ENCODE measurements around the gene ONECUT3.
A peak's percentile ranks its signal among the peaks of the same experiment; 100 is the strongest.

The ONECUT3 gene

GRCh38 chr19:1748115-1748872 is 5.0 kb upstream of the ONECUT3 start:
- no peak for TF ChIP-seq NFRKB (IDR thresholded peaks at IDR 0.05)
- no peak for TF ChIP-seq ELF4 (IDR thresholded peaks at IDR 0.05)
- no peak for TF ChIP-seq CTBP1 (IDR thresholded peaks at IDR 0.05; ENCODE audit: borderline replicate concordance)
- TF ChIP-seq FOXM1 (IDR thresholded peaks at IDR 0.05; ENCODE audit: borderline replicate concordance), result no peak
- no peak for TF ChIP-seq FOXA1 (IDR thresholded peaks at IDR 0.05)
- no peak for TF ChIP-seq ZNF384 (IDR thresholded peaks at IDR 0.05)
- no peak for TF ChIP-seq FOXK2 (IDR thresholded peaks at IDR 0.05)
- TF ChIP-seq PKNOX1 (IDR thresholded peaks at IDR 0.05), result no peak
- TF ChIP-seq HDGF (IDR thresholded peaks at IDR 0.05; ENCODE audit: borderline replicate concordance), result no peak
- no peak for TF ChIP-seq SUZ12 (IDR thresholded peaks at IDR 0.05)
- no peak for TF ChIP-seq L3MBTL2 (conservative IDR thresholded peaks at IDR 0.05)
- POLR2A ChIA-PET, result no interaction called here
- no peak for DNase-seq (ENCODE audit: extremely low spot score)
- CTCF ChIA-PET, result interaction anchor here (0.6 kb wide), 1 partner anchor 17 kb away, joined by 3 read pairs; no protein-coding TSS in a partner anchor

- ChIA-PET POLR2A (no interaction called here), CTCF (no interaction called here)
- DNase-seq (ENCODE audit: extremely low spot score), result no peak
- TF ChIP-seq SUZ12 (IDR thresholded peaks at IDR 0.05) (peak; percentile 61), ARNT (IDR thresholded peaks at IDR 0.05) (no peak)
These were observed 4.4 kb upstream of the ONECUT3 start for GRCh38 chr19:1748873-1749341.

DNA sequence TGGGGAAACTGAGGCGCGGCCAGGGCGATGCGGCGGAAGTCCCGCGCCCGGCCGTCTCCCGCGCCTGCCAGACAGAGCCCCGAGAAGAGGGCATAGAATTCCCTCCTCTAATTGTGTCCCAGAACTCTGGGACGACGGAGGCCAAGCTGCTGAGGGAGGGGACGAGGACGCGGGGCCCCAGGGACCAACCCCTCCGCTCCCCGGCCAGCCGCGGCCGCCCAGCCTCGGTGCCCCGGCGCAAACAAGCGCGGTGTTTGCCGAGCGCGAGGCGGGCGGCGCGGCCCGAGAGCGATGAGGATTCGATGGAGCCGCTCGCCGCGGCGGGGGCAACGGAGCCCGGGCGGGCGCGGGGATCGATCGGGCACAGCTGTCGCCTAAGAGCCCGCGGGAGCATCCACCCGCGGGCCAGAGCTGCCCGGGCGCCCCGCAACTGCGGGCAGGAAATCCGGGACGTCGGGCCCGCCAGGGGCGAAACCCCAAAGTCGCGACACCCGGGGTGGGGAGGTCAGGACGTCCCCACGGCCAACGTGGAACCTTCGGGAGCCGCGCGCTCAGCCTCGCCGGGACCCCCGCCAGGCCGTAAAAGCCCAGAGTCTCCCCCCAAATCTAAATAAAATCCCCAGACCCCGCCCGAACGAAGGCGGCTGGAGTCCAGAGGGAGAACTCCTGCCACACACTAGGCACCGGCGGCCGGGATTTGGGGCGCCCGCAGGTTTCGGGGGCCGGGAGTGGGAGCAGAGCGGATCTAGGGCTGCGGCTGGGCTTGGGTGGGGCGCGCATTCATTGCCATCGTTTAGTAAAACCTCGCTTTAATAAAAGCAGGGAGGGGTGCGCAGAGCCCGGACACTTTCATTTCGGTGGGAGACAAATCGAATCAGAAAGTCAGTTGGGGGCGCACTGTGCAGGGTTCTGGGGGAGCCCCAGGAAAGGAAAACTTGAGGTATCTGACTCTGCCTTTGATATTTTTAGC is 3.6 kb upstream of the ONECUT3 start:
- POLR2A ChIA-PET, result no interaction called here
- DNase-seq (ENCODE audit: extremely low spot score), result no peak
- CTCF ChIA-PET, result interaction anchor here (1.5 kb wide), 1 partner anchor 77 kb away, joined by 3 read pairs; no protein-coding TSS in a partner anchor
- TF ChIP-seq SUZ12 (IDR thresholded peaks at IDR 0.05) (peak; percentile 62; the same call in 1 of the 2 replicates), TARDBP (IDR thresholded peaks at IDR 0.05) (no peak)

GRCh38 chr19:1750343-1751021 is 2.8 kb upstream of the ONECUT3 start:
- ChIA-PET POLR2A (no interaction called here), CTCF (interaction anchor here (1.5 kb wide), 1 partner anchor 78 kb away, joined by 3 read pairs; no protein-coding TSS in a partner anchor)
- TF ChIP-seq CTBP1 (IDR thresholded peaks at IDR 0.05; ENCODE audit: borderline replicate concordance) (no peak), LEF1 (IDR thresholded peaks at IDR 0.05; ENCODE audit: borderline replicate concordance) (no peak), SUZ12 (IDR thresholded peaks at IDR 0.05) (no peak), NFRKB (IDR thresholded peaks at IDR 0.05) (no peak), HDGF (IDR thresholded peaks at IDR 0.05; ENCODE audit: borderline replicate concordance) (no peak), ZNF384 (IDR thresholded peaks at IDR 0.05) (no peak), ARNT (IDR thresholded peaks at IDR 0.05) (no peak), FOXK2 (IDR thresholded peaks at IDR 0.05) (no peak)
- no peak for DNase-seq (ENCODE audit: extremely low spot score)

DNA sequence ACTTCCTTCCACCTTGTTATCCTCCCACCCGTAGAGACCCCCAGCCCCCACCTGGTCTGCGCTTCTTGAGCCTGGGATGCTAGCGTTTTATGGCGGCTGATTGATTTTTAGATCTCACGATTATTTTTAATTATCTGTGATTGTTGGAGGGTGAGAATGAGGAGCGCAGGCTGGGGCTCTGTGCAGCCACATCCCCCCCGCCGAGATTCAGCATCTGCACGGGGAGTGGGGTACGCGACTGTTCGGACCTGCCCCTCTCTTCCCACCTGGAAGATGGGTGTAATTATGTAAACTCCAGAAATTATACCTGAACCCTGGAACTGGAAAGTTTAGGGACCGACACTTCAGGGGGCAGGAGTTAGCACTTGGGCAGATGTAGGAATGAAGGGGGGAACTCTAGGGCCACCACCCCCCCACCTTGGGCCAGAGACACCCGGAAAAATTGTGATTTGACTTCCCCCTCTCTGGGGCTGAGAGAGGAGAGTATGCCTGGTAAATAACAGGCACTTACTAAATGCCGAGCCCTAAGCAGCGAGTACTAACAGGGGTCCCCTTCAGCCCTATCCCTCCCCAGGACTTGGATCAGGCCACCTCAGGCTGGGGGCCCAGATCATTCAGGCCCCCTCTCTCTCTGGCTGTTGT is 1.8 kb upstream of the ONECUT3 start:
- DNase-seq (ENCODE audit: extremely low spot score), result no peak
- no peak for TF ChIP-seq ARNT (IDR thresholded peaks at IDR 0.05)
- TF ChIP-seq LEF1 (IDR thresholded peaks at IDR 0.05; ENCODE audit: borderline replicate concordance), result no peak
- TF ChIP-seq ZNF384 (IDR thresholded peaks at IDR 0.05), result no peak
- no peak for TF ChIP-seq BHLHE40 (IDR thresholded peaks at IDR 0.05; ENCODE audit: borderline replicate concordance)
- TF ChIP-seq FOXM1 (IDR thresholded peaks at IDR 0.05; ENCODE audit: borderline replicate concordance), result no peak
- TF ChIP-seq NFRKB (IDR thresholded peaks at IDR 0.05), result no peak
- TF ChIP-seq PKNOX1 (IDR thresholded peaks at IDR 0.05), result no peak
- no peak for TF ChIP-seq CTBP1 (IDR thresholded peaks at IDR 0.05; ENCODE audit: borderline replicate concordance)
- no peak for TF ChIP-seq FOXA1 (IDR thresholded peaks at IDR 0.05)
- no peak for TF ChIP-seq ELF4 (IDR thresholded peaks at IDR 0.05)
- no peak for TF ChIP-seq FOXK2 (IDR thresholded peaks at IDR 0.05)
- no peak for TF ChIP-seq L3MBTL2 (conservative IDR thresholded peaks at IDR 0.05)
- no peak for TF ChIP-seq HDGF (IDR thresholded peaks at IDR 0.05; ENCODE audit: borderline replicate concordance)
- TF ChIP-seq SP1 (IDR thresholded peaks at IDR 0.05), result no peak
- no peak for TF ChIP-seq SUZ12 (IDR thresholded peaks at IDR 0.05)
- TF ChIP-seq TARDBP (IDR thresholded peaks at IDR 0.05), result no peak
- CTCF ChIA-PET, result interaction anchor here (0.9 kb wide), 1 partner anchor 17 kb away, joined by 4 read pairs; no protein-coding TSS in a partner anchor
- POLR2A ChIA-PET, result no interaction called here

Data from HEK293T (cell line).